Islet of Langerhans (tissue), 1 donor: ENCODE results near the gene PHETA1.
"Not testable (repeated sequence)": the region's sequence is repeated elsewhere in the genome, so short reads cannot be mapped to it uniquely, and the experiment has no call there.

Experiments used
- FAIRE-seq: peaks from one replicate; lab custom pipeline; 2011; peaks lifted over from hg19 to GRCh38; lab: Jason Lieb, UNC

PHETA1 gene

DNA sequence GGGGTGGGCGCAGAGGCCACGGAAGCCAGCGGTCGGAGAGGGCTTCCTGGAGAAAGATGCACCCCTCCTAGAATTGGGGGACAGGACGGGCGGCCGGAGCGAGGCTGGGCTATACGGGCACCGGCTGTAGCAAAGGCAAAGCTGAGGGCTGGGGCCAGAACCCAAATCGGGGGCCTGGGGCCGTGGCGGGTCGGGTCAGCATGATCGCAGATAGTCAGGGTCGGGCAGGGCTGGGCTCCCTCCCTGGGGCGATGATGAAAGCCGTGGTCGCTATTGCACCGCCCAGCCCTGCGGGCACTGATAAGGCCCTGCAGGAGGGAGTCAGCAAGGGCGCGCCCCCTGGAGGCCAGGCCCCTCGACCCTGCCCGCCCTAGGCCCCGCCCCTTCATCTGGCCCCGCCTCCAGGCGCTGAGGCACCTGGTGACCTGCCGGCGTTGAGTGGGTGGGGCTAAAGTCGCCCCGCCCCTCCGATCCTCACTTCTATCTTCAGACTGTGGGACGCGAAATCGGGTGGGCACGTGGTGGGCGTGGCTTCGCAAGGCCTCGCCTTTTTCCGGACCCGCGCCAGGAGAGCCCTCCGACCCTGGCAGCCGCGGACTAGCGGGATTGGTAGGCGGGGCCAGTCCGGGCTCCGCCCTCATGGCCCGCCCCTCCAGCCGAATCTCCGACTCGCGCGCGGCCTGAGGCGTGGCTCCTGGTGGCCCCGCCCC, 36.4 kb upstream of the PHETA1 start:
- FAIRE-seq, result no peak

- no peak for FAIRE-seq
Observed at GRCh38 chr12:111404362-111405148, 35.7 kb upstream of the PHETA1 start.

GRCh38 chr12:111402490-111402824, 33.6 kb upstream of the PHETA1 start:
- not testable (repeated sequence) for FAIRE-seq

DNA sequence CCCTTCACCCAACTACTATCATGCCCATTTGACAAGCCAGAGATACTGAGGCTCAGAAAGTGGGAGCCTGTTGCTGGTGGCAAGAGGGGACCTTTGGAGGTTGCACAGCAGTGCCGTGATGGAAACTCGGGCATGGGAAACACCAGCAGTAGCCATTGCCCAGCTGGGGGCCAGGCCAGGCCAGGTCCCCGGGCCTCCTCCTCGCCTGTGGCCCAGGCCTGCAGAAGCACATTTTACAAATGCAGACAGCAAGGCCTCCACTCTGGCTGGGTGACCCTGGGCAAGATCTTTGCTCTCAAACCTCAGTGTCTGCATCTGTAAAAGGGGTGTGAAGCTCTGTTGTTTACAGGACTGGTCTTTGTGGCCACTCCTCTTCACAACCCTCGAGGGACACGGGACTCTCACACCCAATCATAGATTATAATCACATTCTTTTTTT, 32.3 kb upstream of the PHETA1 start:
- FAIRE-seq, result no peak

DNA sequence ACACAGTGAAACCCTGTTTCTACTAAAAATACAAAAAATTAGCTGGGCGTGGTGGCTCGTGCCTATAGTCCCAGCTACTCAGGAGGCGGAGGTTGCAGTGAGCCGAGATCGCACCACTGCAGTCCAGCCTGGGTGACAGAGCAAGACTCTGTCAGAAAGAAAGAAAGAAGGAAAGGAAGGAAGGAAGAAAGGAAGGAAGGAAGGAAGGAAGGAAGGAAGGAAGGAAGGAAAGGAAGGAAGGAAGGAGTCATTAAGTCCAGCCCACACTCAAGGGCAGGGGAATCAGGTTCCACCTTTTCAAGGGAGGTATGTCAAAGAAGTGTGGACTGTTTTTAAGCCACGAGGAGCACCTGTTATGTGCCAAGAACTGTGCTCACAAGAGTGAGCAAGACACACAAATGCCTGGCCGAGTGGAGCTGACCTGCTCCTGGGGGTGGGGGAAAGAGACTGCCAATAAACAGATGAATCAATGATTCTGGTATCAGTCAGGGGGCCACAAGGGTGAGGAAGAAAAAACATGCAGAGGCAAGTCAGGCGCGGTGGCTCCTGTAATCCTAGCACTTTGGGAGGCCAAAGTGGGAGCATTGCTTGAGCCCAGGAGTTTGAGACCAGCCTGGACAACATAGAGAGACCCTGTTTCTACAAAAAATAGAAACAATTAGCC, 31.0 kb upstream of the PHETA1 start:
- not testable (repeated sequence) for FAIRE-seq

DNA sequence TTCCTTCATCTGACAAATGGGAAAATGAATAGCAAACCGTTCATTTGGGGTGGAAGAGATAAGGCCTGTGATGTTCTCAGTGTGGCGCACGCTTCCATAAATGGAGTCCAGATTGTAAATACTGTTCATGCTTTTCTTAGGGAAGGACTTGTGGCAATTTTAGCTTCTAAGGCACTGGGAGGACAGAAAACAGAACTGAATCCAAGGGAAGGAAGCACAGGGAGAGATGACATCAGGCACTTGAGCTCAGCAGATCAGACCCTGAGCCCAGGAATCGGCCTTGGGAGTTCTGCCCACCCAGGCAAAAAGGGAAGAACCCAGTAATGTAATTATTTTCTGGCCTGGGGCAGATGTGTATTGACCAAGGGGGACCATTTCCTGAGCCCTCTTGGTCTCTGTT, 29.6 kb upstream of the PHETA1 start:
- FAIRE-seq, result no peak

GRCh38 chr12:111396726-111397445, 28.0 kb upstream of the PHETA1 start:
- FAIRE-seq, result no peak

- not testable (repeated sequence) for FAIRE-seq
Observed at GRCh38 chr12:111396271-111396670, 27.4 kb upstream of the PHETA1 start.

- FAIRE-seq, result no peak
Observed at GRCh38 chr12:111395336-111396187, 26.7 kb upstream of the PHETA1 start.

DNA sequence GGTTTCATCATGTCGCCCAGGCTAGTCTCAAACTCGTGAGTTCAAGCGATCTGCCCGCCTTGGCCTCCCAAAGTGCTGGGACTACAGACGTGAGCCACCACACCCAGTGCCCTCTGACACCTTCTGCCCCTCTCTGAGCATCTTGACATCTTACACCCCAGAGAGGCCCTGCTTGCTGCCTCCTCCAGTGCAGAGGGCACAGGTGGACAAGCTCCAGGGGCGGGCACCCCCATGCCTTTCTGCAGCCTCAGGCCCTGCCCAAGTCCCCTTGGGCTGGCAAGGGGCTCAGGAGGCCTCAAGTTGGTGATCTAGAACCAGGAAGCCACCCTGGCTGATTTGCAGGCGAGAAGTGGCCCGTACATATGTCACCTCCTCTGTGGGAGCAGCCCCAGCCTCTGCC, 25.6 kb upstream of the PHETA1 start:
- no peak for FAIRE-seq

DNA sequence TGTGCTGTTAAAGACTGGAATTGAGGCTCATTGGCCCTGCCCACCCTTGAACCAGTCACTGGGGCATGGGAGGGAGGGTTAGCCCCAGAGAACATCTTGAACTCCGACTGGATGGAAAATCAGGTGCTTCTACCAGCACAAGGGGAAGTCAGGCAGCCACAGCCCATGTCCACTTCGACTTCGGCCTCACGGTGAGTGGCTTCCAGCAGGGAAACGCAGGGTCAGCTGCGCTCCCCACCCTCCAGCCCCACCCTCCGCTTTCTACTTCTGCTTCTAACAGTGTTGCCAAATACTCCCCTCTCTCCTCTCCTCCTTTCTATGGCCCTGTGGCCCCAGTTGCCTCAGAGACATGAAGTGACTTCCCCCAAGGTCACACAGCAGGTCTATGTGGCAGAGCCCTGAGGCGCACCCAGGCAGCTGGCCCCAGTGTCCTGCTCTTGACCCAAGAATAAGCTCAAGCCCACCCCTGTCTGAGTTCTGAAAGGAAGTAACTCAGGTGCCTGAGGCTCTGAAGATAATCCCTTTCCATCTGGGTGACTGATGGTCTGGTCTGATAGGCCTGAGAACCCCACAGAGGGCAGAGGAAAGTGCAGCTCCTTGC, 24.9 kb upstream of the PHETA1 start:
- FAIRE-seq, result no peak

DNA sequence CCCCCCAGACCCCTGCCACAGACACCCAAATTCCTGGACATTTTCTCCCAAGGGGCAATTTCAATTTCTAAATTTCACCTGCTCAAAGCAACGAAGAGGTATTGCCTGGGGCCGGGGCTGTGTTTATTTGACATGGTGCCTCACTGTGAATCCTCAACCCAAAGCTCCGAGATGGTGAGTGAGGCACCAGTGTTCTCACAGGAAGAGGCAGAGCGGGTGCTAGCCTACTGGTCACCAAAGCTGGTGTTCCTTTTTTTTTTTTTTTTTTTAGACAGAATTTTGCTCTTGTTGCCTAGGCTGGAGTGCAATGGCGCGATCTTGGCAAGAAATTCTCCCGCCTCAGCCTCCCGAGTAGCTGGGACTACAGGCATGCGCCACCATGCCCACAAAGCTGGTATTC, 22.0 kb upstream of the PHETA1 start:
- FAIRE-seq, result no peak

DNA sequence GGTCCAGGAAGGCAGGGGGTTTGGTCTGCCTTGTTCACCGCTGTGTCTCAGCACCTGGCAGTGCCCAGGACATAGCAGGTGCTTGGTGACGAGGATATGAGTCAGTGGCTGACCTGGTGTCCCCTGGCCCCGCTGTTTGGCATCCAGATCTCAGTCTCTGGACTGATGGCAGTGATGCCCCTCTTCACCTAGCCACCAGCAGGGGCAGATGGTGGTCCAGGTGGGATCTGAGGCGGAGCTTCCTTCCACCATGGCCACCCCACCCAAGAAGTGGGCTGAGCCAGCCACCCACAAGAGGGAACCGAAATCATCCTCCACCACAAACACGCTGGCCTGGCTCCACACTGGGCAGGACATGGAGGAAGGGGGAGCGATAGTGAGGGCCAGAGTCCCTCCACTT, 20.7 kb upstream of the PHETA1 start:
- no peak for FAIRE-seq

GRCh38 chr12:111387747-111388323, 18.9 kb upstream of the PHETA1 start:
- FAIRE-seq, result no peak

DNA sequence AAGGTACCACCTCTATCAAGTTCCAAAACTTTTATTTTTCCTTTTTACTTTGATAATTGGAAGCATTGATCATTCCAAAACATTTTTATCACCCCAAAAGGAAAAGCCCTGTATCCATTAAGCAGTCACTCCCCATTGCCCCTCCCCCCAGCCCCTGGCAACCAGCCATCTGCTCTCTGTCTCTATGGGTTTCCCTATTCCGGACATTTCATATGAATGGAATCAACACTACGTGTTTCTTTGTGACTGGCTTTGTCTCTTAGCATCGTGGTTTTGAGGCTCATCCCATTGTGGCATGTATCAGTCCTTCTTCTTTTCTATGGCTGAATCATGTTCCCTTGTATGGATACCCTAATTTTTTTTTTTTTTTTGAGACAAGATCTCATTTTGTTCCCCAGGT, 18.0 kb upstream of the PHETA1 start:
- no peak for FAIRE-seq

DNA sequence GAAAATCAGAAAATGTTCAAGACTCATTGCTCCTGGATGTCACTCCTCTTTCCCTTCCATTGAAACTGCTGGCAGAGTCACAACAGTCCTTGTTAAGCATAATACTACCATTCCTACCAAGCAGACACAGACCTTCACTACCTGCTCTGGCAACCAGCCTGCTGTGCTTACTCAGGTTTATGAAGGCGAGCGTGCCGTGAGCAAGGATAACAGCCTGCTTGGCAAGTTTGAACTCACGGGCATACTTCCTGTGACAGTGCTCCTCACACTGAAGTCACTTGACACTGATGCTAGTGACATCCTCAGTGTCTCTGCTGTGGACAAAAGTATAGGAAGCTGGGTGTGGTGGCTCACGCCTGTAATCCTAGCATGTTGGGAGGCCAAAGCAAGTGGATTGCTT, 15.7 kb upstream of the PHETA1 start:
- FAIRE-seq, result no peak

- no peak for FAIRE-seq
Observed at GRCh38 chr12:111379942-111380554, 11.2 kb upstream of the PHETA1 start.

- no peak for FAIRE-seq
Observed at GRCh38 chr12:111377440-111377839, 8.5 kb upstream of the PHETA1 start.

DNA sequence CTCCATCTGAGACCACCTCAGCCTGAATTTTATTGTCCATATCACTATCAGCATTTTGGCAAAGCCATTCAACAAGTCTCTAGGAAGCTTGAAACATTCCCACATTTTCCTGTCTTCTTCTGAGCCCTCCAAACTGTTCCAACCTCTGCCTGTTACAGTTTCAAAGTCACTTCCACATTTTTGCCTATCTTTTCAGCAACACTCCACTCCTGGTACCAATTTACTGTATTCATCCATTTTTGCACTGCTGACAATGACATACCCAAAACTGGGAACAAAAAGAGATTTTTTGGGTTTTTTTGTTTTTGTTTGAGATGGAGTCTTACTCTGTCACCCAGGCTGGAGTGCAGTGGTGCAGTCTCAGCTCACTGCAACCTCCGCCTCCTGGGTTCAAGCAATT, 4.3 kb upstream of the PHETA1 start:
- not testable (repeated sequence) for FAIRE-seq

- no peak for FAIRE-seq
Observed at GRCh38 chr12:111369496-111370220, 763 bp upstream of the PHETA1 start.
